Spleen (tissue), 11 donors: Measurements from ENCODE around the gene APOA4. TPM values are rescaled to one million over a fixed set of nuclear protein-coding genes. Genes with fewer than 3 reads are reported as not detected.
A peak's percentile ranks its signal among the peaks of the same experiment; 100 is the strongest.

Experiments used
- DNase-seq: peaks from one replicate; pipeline ENCODE4 v3.0.0-alpha.2; 2020
- H3K27ac ChIP-seq, 8 donors: fragments of 200-600 bp; sonication (generic) in 7 of 8; 1 replicate in 4 of 8; 2 replicates in 4 of 8; pipeline versions ENCODE4 v1.5.0 to v1.8.0; 2016 to 2021; ENCODE audit warnings: inconsistent platforms in 4 of 8, mild to moderate bottlenecking in 4 of 8, moderate library complexity in 1 of 8
- H3K27me3 ChIP-seq, 7 donors: fragments of 200-600 bp; sonication (generic) in 6 of 7; replicated peaks in 1 of 7; 1 replicate in 4 of 7; 2 replicates in 3 of 7; pipeline versions ENCODE4 v1.5.0 to v1.8.0; 2016 to 2021; ENCODE audit warnings: inconsistent platforms in 3 of 7, mild to moderate bottlenecking in 1 of 7
- H3K36me3 ChIP-seq, 6 donors: fragments of 200-600 bp; sonication (generic) in 5 of 6; 1 replicate in 4 of 6; 2 replicates in 2 of 6; pipeline versions ENCODE4 v1.5.0 to v1.8.0; 2016 to 2021; ENCODE audit warnings: inconsistent platforms in 2 of 6
- H3K4me1 ChIP-seq, 6 donors: fragments of 200-600 bp; sonication (generic) in 5 of 6; 1 replicate in 3 of 6; 2 replicates in 3 of 6; pipeline versions ENCODE4 v1.5.0 to v1.8.0; 2016 to 2021; ENCODE audit warnings: inconsistent platforms in 3 of 6
- H3K4me3 ChIP-seq, 8 donors: fragments of 200-600 bp; sonication (generic) in 7 of 8; 1 replicate in 4 of 8; 2 replicates in 4 of 8; pipeline versions ENCODE4 v1.5.0 to v1.8.0; 2016 to 2021; ENCODE audit warnings: inconsistent platforms in 4 of 8, mild to moderate bottlenecking in 4 of 8, moderate library complexity in 2 of 8
- H3K9me3 ChIP-seq, 8 donors: fragments of 200-600 bp; sonication (generic) in 7 of 8; 1 replicate in 4 of 8; 2 replicates in 4 of 8; pipeline versions ENCODE4 v1.5.0 to v1.8.0; 2016 to 2021; ENCODE audit warnings: inconsistent platforms in 4 of 8
- POLR2A ChIP-seq, 3 donors: fragments of 450-650 bp; IDR thresholded peaks; one replicate each; pipeline ENCODE4 v1.5.1; 2017; ENCODE audit warnings: antibody characterized with exemption in 3 of 3, mild to moderate bottlenecking in 1 of 3
- POLR2AphosphoS5 ChIP-seq, 3 donors: sonication (generic); formaldehyde crosslinking; IDR thresholded peaks; one replicate each; pipeline ENCODE4 v1.5.1; 2017; ENCODE audit warnings: antibody characterized with exemption in 3 of 3
- WGBS, 5 donors: extraction: QIAGEN DNeasy Blood & Tissue Kit in 3 of 5; methylation state at CpG; one replicate each; pipeline versions ENCODE4 v1.1.5 to v1.1.7; 2013 to 2018; 5-methylcytosine and 5-hydroxymethylcytosine counted together
- intact Hi-C: fragments of 100-400 bp; cut with DNase I; formaldehyde crosslinking; loops from one replicate; pipeline ENCODE4 v1.15.0; 2023; ENCODE audit warnings: low total_unique reads
- polyA plus RNA-seq, 3 donors: library from polyadenylated mRNA; stranded (reverse); fragments of 200-250 nt; gene quantifications; one replicate each; pipeline ENCODE4 v1.2.1, GENCODE V29; 2013
- total RNA-seq, 7 donors: library from RNA; depleted of rRNA in 3 of 7; stranded (reverse); fragments of >200 nt in 3 of 7; fragmentation: NEBNext Ultra II Directional in 4 of 7; extraction: Animal tissue kit (Norgen Biotek cat#: 25700) in 4 of 7; gene quantifications; one replicate each; pipeline versions ENCODE4 v1.1.0 to v1.2.1, GENCODE V29; 2016 to 2021
- TF ChIP-seq, protein P1 (sequence below), 11 experiments: fragments of 200-600 bp in 7 of 11; fragments of 450-650 bp in 4 of 11; sonication (generic) in 4 of 11; IDR thresholded peaks in 8 of 11; conservative IDR thresholded peaks in 3 of 11; 1 replicate in 7 of 11; 2 replicates in 4 of 11; pipeline versions ENCODE4 v1.4.0 to v1.8.0; 2016 to 2021; ENCODE audit warnings: antibody characterized with exemption in 11 of 11, inconsistent platforms in 4 of 11, mild to moderate bottlenecking in 1 of 11
- donor health status: healthy with polysubstance abuse.
- donor health status: DM: no; HTN: no; CAD: no; lungs with moderate emphysema.
- donor health status: DM: no; HTN: no; CAD: no.
- donor health status: Bipolar disorder and iron deficiency.
- donor health status: healthy.
- donor health status: DM: no; HTN: no; CAD: no.
- donor health status: DM: yes; HTN: yes; CAD: no.

Gene APOA4
- total and polyA plus RNA-seq, 10 donors, result 0.05 to 0.16 TPM; not detected in 8

- intact Hi-C loops, result no loop called here
- 52 to 81% (median 67%) methylated on average over 7 of the region's 7 CpGs for WGBS, 5 donors
- TF ChIP-seq POLR2A (IDR thresholded peaks at IDR 0.05) (no peak), POLR2AphosphoS5 (IDR thresholded peaks at IDR 0.05) (no peak)
- TF ChIP-seq, protein P1, sequence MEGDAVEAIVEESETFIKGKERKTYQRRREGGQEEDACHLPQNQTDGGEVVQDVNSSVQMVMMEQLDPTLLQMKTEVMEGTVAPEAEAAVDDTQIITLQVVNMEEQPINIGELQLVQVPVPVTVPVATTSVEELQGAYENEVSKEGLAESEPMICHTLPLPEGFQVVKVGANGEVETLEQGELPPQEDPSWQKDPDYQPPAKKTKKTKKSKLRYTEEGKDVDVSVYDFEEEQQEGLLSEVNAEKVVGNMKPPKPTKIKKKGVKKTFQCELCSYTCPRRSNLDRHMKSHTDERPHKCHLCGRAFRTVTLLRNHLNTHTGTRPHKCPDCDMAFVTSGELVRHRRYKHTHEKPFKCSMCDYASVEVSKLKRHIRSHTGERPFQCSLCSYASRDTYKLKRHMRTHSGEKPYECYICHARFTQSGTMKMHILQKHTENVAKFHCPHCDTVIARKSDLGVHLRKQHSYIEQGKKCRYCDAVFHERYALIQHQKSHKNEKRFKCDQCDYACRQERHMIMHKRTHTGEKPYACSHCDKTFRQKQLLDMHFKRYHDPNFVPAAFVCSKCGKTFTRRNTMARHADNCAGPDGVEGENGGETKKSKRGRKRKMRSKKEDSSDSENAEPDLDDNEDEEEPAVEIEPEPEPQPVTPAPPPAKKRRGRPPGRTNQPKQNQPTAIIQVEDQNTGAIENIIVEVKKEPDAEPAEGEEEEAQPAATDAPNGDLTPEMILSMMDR (IDR thresholded peaks at IDR 0.05 in 8 of 11, conservative IDR thresholded peaks at IDR 0.05 in 3 of 11), result no peak
These were observed 32.3 kb upstream of the APOA4 start for GRCh38 chr11:116855413-116855812.

GRCh38 chr11:116853461-116854073 lies 30.5 kb upstream of the APOA4 start:
- TF ChIP-seq POLR2AphosphoS5 (IDR thresholded peaks at IDR 0.05), result peak in 1 of 3 donors; percentile 34
- TF ChIP-seq, protein P1 (IDR thresholded peaks at IDR 0.05 in 8 of 11, conservative IDR thresholded peaks at IDR 0.05 in 3 of 11), result no peak

More at GRCh38 chr11:116855413-116855812, 32.3 kb upstream of the APOA4 start:
- no peaks in the 10 kb centered on the region for H3K9me3 ChIP-seq
- peaks cover 0 to 65% (median 37%) of the 10 kb centered on the region in 6 donors for H3K36me3 ChIP-seq
- no peak overlapping the region for H3K4me3 ChIP-seq
- peaks cover 30 to 58% (median 44%) of the 10 kb centered on the region in 6 donors for H3K4me1 ChIP-seq
- DNase-seq, result no peak
- H3K27ac ChIP-seq, result peak overlapping the region in 6 of 8 donors; percentile 7 to 89 (median 75)
- no peaks in the 10 kb centered on the region for H3K27me3 ChIP-seq

GRCh38 chr11:116852261-116853031 lies 29.3 kb upstream of the APOA4 start:
- intact Hi-C loops, result no loop called here
- TF ChIP-seq POLR2AphosphoS5 (IDR thresholded peaks at IDR 0.05), result no peak
- TF ChIP-seq, protein P1 (IDR thresholded peaks at IDR 0.05 in 8 of 11, conservative IDR thresholded peaks at IDR 0.05 in 3 of 11), result no peak
- peaks cover 0 to 61% (median 25%) of the 10 kb centered on the region in 6 donors for H3K36me3 ChIP-seq
- 31 to 59% (median 53%) methylated on average over 5 of the region's 5 CpGs for WGBS, 5 donors
- DNase-seq, result peak; percentile 57
- H3K27me3 ChIP-seq, result no peaks in the 10 kb centered on the region
- no peaks in the 10 kb centered on the region for H3K9me3 ChIP-seq
- peak overlapping the region in 1 of 8 donors; percentile 2 for H3K4me3 ChIP-seq
- H3K4me1 ChIP-seq, result peaks cover 30 to 61% (median 45%) of the 10 kb centered on the region in 6 donors
- peak overlapping the region in 7 of 8 donors; percentile 36 to 89 (median 72) for H3K27ac ChIP-seq

More at GRCh38 chr11:116853461-116854073, 30.5 kb upstream of the APOA4 start:
- no peak for DNase-seq
- Histone ChIP-seq H3K36me3 (peaks cover 0 to 61% (median 27%) of the 10 kb centered on the region in 6 donors), H3K9me3 (no peaks in the 10 kb centered on the region), H3K4me3 (peak overlapping the region in 1 of 8 donors; percentile 36), H3K4me1 (peaks cover 30 to 61% (median 45%) of the 10 kb centered on the region in 6 donors), H3K27me3 (no peaks in the 10 kb centered on the region), H3K27ac (peak overlapping the region; percentile 39 to 89 (median 68))
- WGBS, 5 donors, result 29 to 51% (median 35%) methylated on average over 6 of the region's 6 CpGs
- intact Hi-C loops, result no loop called here

DNA sequence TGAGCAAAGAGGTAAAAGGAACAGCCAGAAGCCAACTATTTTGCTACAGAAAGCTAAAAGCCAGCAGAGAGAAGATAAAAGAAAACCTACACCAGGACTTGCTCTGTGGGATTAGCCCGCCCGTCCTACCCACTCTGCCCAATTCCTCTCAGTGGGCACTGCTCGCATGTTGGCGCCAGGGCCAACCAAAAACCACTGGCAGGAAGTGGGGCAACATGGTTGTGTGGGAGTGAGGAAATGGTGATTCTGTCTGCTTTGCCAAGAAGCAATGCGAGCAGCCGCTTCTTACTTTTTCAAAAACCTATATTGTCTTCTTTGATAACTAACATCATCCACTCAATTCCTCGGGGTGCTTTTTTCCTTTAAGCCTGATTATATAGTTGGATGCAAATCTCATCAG lies 28.5 kb upstream of the APOA4 start:
- WGBS, 5 donors, result 16 to 47% (median 21%) methylated on average over 7 of the region's 7 CpGs
- H3K4me1 ChIP-seq, result peaks cover 30 to 61% (median 45%) of the 10 kb centered on the region in 6 donors
- H3K9me3 ChIP-seq, result no peaks in the 10 kb centered on the region
- peaks cover 0 to 61% (median 29%) of the 10 kb centered on the region in 6 donors for H3K36me3 ChIP-seq
- peak; percentile 79 for DNase-seq
- TF ChIP-seq POLR2A (IDR thresholded peaks at IDR 0.05), result no peak
- TF ChIP-seq POLR2AphosphoS5 (IDR thresholded peaks at IDR 0.05), result peak in 2 of 3 donors; percentile 60 to 75
- H3K27ac ChIP-seq, result peak overlapping the region in 7 of 8 donors; percentile 46 to 89 (median 72)
- intact Hi-C loops, result no loop called here
- H3K4me3 ChIP-seq, result peak overlapping the region in 1 of 8 donors; percentile 2
- no peaks in the 10 kb centered on the region for H3K27me3 ChIP-seq
